ENCODE results near the gene PAX5.

PAX5 gene

GRCh38 chr9:36939655-36940499, 94.2 kb downstream of the PAX5 start:
- TF ChIP-seq, protein P1, sequence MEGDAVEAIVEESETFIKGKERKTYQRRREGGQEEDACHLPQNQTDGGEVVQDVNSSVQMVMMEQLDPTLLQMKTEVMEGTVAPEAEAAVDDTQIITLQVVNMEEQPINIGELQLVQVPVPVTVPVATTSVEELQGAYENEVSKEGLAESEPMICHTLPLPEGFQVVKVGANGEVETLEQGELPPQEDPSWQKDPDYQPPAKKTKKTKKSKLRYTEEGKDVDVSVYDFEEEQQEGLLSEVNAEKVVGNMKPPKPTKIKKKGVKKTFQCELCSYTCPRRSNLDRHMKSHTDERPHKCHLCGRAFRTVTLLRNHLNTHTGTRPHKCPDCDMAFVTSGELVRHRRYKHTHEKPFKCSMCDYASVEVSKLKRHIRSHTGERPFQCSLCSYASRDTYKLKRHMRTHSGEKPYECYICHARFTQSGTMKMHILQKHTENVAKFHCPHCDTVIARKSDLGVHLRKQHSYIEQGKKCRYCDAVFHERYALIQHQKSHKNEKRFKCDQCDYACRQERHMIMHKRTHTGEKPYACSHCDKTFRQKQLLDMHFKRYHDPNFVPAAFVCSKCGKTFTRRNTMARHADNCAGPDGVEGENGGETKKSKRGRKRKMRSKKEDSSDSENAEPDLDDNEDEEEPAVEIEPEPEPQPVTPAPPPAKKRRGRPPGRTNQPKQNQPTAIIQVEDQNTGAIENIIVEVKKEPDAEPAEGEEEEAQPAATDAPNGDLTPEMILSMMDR (conservative IDR thresholded peaks at IDR 0.05; ENCODE audit: low read depth, low read length), result no peak
- no peak overlapping the region for H3K9ac ChIP-seq
- H3K4me3 ChIP-seq (IDR thresholded peaks at IDR 0.05; ENCODE audit: insufficient read depth, low read depth, low read length), result no peak overlapping the region
- no peaks in the 10 kb centered on the region for H3K27me3 ChIP-seq (ENCODE audit: insufficient read depth, low read depth)
- no peaks in the 10 kb centered on the region for H4K20me1 ChIP-seq (ENCODE audit: insufficient read depth)
- H3K36me3 ChIP-seq (ENCODE audit: insufficient read depth), result no peaks in the 10 kb centered on the region
- no peaks in the 10 kb centered on the region for H3K4me1 ChIP-seq (ENCODE audit: low read depth, poor library complexity, severe bottlenecking)
- no peak overlapping the region for H3K4me2 ChIP-seq
- no peaks in the 10 kb centered on the region for H3K79me2 ChIP-seq (ENCODE audit: insufficient read depth, low read depth)
- H3K27ac ChIP-seq, result no peak overlapping the region
- no peak overlapping the region for H2AFZ ChIP-seq (ENCODE audit: low read depth)

DNA sequence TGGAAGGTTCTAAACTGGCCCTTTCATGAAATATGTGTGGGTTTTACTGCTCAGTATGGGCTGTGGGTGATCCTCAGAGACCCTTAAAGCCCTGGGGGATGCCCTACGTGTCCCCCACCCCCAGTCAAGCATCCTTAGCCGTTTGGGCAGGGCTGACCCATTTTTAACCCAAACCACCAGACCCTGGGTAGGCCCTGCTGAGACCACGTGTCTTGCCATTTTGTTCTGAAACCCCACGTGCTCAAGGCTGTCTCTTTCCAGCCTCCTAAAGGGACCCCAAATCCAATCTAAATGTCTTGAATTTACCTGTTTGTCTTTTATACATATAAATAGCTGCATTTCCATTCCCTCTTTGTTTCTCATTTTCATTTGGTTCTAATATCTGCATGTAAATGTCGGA, 94.9 kb downstream of the PAX5 start:
- H3K9ac ChIP-seq, result no peak overlapping the region
- H3K4me3 ChIP-seq (IDR thresholded peaks at IDR 0.05; ENCODE audit: insufficient read depth, low read depth, low read length), result no peak overlapping the region
- H4K20me1 ChIP-seq (ENCODE audit: insufficient read depth), result no peaks in the 10 kb centered on the region
- TF ChIP-seq, protein P1 (conservative IDR thresholded peaks at IDR 0.05; ENCODE audit: low read depth, low read length), result no peak
- H3K27ac ChIP-seq, result no peak overlapping the region
- no peaks in the 10 kb centered on the region for H3K4me1 ChIP-seq (ENCODE audit: low read depth, poor library complexity, severe bottlenecking)
- no peaks in the 10 kb centered on the region for H3K27me3 ChIP-seq (ENCODE audit: insufficient read depth, low read depth)
- no peak overlapping the region for H2AFZ ChIP-seq (ENCODE audit: low read depth)
- H3K79me2 ChIP-seq (ENCODE audit: insufficient read depth, low read depth), result no peaks in the 10 kb centered on the region
- H3K4me2 ChIP-seq, result no peak overlapping the region
- no peaks in the 10 kb centered on the region for H3K36me3 ChIP-seq (ENCODE audit: insufficient read depth)

GRCh38 chr9:36938617-36939016, 95.5 kb downstream of the PAX5 start:
- H3K9ac ChIP-seq, result no peak overlapping the region
- no peak overlapping the region for H3K4me2 ChIP-seq
- no peaks in the 10 kb centered on the region for H3K36me3 ChIP-seq (ENCODE audit: insufficient read depth)
- H3K27me3 ChIP-seq (ENCODE audit: insufficient read depth, low read depth), result no peaks in the 10 kb centered on the region
- no peak overlapping the region for H3K27ac ChIP-seq
- H4K20me1 ChIP-seq (ENCODE audit: insufficient read depth), result no peaks in the 10 kb centered on the region
- no peaks in the 10 kb centered on the region for H3K79me2 ChIP-seq (ENCODE audit: insufficient read depth, low read depth)
- H3K4me3 ChIP-seq (IDR thresholded peaks at IDR 0.05; ENCODE audit: insufficient read depth, low read depth, low read length), result no peak overlapping the region
- H3K4me1 ChIP-seq (ENCODE audit: low read depth, poor library complexity, severe bottlenecking), result no peaks in the 10 kb centered on the region
- TF ChIP-seq, protein P1 (conservative IDR thresholded peaks at IDR 0.05; ENCODE audit: low read depth, low read length), result no peak
- no peak overlapping the region for H2AFZ ChIP-seq (ENCODE audit: low read depth)

- Histone ChIP-seq H3K4me3 (IDR thresholded peaks at IDR 0.05; ENCODE audit: insufficient read depth, low read depth, low read length) (no peak overlapping the region), H3K9ac (no peak overlapping the region), H2AFZ (ENCODE audit: low read depth) (no peak overlapping the region), H3K4me2 (no peak overlapping the region), H3K4me1 (ENCODE audit: low read depth, poor library complexity, severe bottlenecking) (no peaks in the 10 kb centered on the region), H3K27ac (no peak overlapping the region), H3K36me3 (ENCODE audit: insufficient read depth) (no peaks in the 10 kb centered on the region), H4K20me1 (ENCODE audit: insufficient read depth) (no peaks in the 10 kb centered on the region), H3K79me2 (ENCODE audit: insufficient read depth, low read depth) (no peaks in the 10 kb centered on the region), H3K27me3 (ENCODE audit: insufficient read depth, low read depth) (no peaks in the 10 kb centered on the region)
- TF ChIP-seq, protein P1 (conservative IDR thresholded peaks at IDR 0.05; ENCODE audit: low read depth, low read length), result no peak
Measured at GRCh38 chr9:36937951-36938350, 96.1 kb downstream of the PAX5 start.

Data from KMS-11 (cell line).